Trophoblast cell (in vitro differentiated cells and primary cell): ENCODE results near the gene RAP1GAP.

ENCODE experiments used
- DNase-seq, 2 donors: peaks; one replicate each; pipeline ENCODE4 v3.0.0-alpha.2; 2016
- H2AFZ ChIP-seq: 2 replicates; pipeline ENCODE4 v1.6.1; 2013; ENCODE audit warnings: low read length, moderate library complexity, mild to moderate bottlenecking; ENCODE audit not compliant: insufficient read depth, poor library complexity
- H2AK5ac ChIP-seq: 2 replicates; pipeline ENCODE4 v1.6.1; 2013; ENCODE audit warnings: mild to moderate bottlenecking, low read length
- H2BK120ac ChIP-seq: 2 replicates; pipeline ENCODE4 v1.6.1; 2013; ENCODE audit warnings: low read length, mild to moderate bottlenecking, moderate library complexity; ENCODE audit not compliant: insufficient read depth, poor library complexity
- H2BK12ac ChIP-seq: 2 replicates; pipeline ENCODE4 v1.6.1; 2013; ENCODE audit warnings: mild to moderate bottlenecking, low read length, moderate library complexity
- H2BK5ac ChIP-seq: 2 replicates; pipeline ENCODE4 v1.6.1; 2013; ENCODE audit warnings: low read length, low read depth, moderate library complexity, mild to moderate bottlenecking; ENCODE audit not compliant: poor library complexity
- H3K14ac ChIP-seq: 2 replicates; pipeline ENCODE4 v1.6.1; 2013; ENCODE audit warnings: mild to moderate bottlenecking, low read length
- H3K18ac ChIP-seq: 2 replicates; pipeline ENCODE4 v1.6.1; 2013; ENCODE audit warnings: mild to moderate bottlenecking, low read length
- H3K23ac ChIP-seq: 2 replicates; pipeline ENCODE4 v1.6.1; 2013; ENCODE audit warnings: low read length
- H3K27ac ChIP-seq: 2 replicates; pipeline ENCODE4 v1.5.1; 2013; ENCODE audit warnings: low read depth, mild to moderate bottlenecking, inconsistent platforms, low read length, moderate library complexity
- H3K27me3 ChIP-seq: 2 replicates; pipeline ENCODE4 v1.6.1; 2013; ENCODE audit warnings: inconsistent platforms, mild to moderate bottlenecking, low read length, moderate library complexity; ENCODE audit not compliant: insufficient read depth
- H3K36me3 ChIP-seq, 2 experiments: 1 replicate in 1 of 2; 2 replicates in 1 of 2; pipeline ENCODE4 v1.6.1; 2013; ENCODE audit warnings: low read length in 2 of 2, mild to moderate bottlenecking in 2 of 2, moderate library complexity in 1 of 2; ENCODE audit not compliant: insufficient read depth in 2 of 2, control insufficient read depth in 1 of 2
- H3K4ac ChIP-seq: 2 replicates; pipeline ENCODE4 v1.6.1; 2013; ENCODE audit warnings: low read depth, mild to moderate bottlenecking, low read length, moderate library complexity
- H3K4me1 ChIP-seq, 2 experiments: 1 replicate in 1 of 2; 2 replicates in 1 of 2; pipeline ENCODE4 v1.6.1; 2013; ENCODE audit warnings: low read length in 2 of 2, mild to moderate bottlenecking in 2 of 2, moderate library complexity in 1 of 2; ENCODE audit not compliant: insufficient read depth in 2 of 2, control insufficient read depth in 1 of 2
- H3K4me2 ChIP-seq: 2 replicates; pipeline ENCODE4 v1.6.1; 2013; ENCODE audit warnings: inconsistent platforms, mild to moderate bottlenecking, low read length, moderate library complexity
- H3K4me3 ChIP-seq: 2 replicates; pipeline ENCODE4 v1.5.1; 2013; ENCODE audit warnings: mild to moderate bottlenecking, low read depth, low read length, inconsistent platforms
- H3K79me1 ChIP-seq: one replicate; pipeline ENCODE4 v1.6.1; 2013; ENCODE audit warnings: low read length
- H3K79me2 ChIP-seq: 2 replicates; pipeline ENCODE4 v1.6.1; 2013; ENCODE audit warnings: low read length, mild to moderate bottlenecking; ENCODE audit not compliant: control insufficient read depth, insufficient read depth, poor library complexity
- H3K9ac ChIP-seq: 2 replicates; pipeline ENCODE4 v1.6.1; 2013; ENCODE audit warnings: mild to moderate bottlenecking, low read length
- H3K9me3 ChIP-seq: 2 replicates; pipeline ENCODE4 v1.6.1; 2013; ENCODE audit warnings: low read depth, mild to moderate bottlenecking, control low read depth, inconsistent platforms, low read length; ENCODE audit not compliant: insufficient read depth
- H4K12ac ChIP-seq: 2 replicates; pipeline ENCODE4 v1.6.1; 2013; ENCODE audit warnings: low read depth, mild to moderate bottlenecking, low read length, moderate library complexity
- H4K8ac ChIP-seq: 2 replicates; pipeline ENCODE4 v1.6.1; 2013; ENCODE audit warnings: low read depth, mild to moderate bottlenecking, low read length, moderate library complexity
- H4K91ac ChIP-seq: one replicate; pipeline ENCODE4 v1.6.1; 2013; ENCODE audit warnings: low read depth, mild to moderate bottlenecking, low read length, moderate library complexity
- WGBS: extraction: QIAGEN DNeasy Blood & Tissue Kit; methylation state at CpG from one replicate; pipeline ENCODE4 v1.1.7; 2013; ENCODE audit warnings: missing lambda C conversion rate; ENCODE audit not compliant: insufficient read length, insufficient coverage; ENCODE audit errors: extremely low coverage; 5-methylcytosine and 5-hydroxymethylcytosine counted together

The RAP1GAP gene

GRCh38 chr1:21596174-21596573, 73.0 kb downstream of the RAP1GAP start:
- no peak overlapping the region for H3K14ac ChIP-seq
- no peak overlapping the region for H3K4ac ChIP-seq
- no peak overlapping the region for H3K9ac ChIP-seq
- H4K91ac ChIP-seq = no peak overlapping the region
- H2AFZ ChIP-seq = no peak overlapping the region
- no peak overlapping the region for H2BK12ac ChIP-seq
- no peak overlapping the region for H3K18ac ChIP-seq
- H3K9me3 ChIP-seq = no peaks in the 10 kb centered on the region
- no peak overlapping the region for H2BK5ac ChIP-seq
- H4K12ac ChIP-seq = no peak overlapping the region
- no CpG with 5 or more reads among the region's 11 CpGs for WGBS
- no peaks in the 10 kb centered on the region for H3K27me3 ChIP-seq
- H3K79me2 ChIP-seq = no peaks in the 10 kb centered on the region
- H3K23ac ChIP-seq = no peak overlapping the region
- H2BK120ac ChIP-seq = no peak overlapping the region
- H3K79me1 ChIP-seq = no peaks in the 10 kb centered on the region
- no peak overlapping the region for H2AK5ac ChIP-seq
- no peak overlapping the region for H3K4me2 ChIP-seq
- H3K4me3 ChIP-seq = no peak overlapping the region
- no peaks in the 10 kb centered on the region for H3K4me1 ChIP-seq
- H3K27ac ChIP-seq = no peak overlapping the region
- no peaks in the 10 kb centered on the region for H3K36me3 ChIP-seq
- no peak for DNase-seq
- H4K8ac ChIP-seq = no peak overlapping the region

DNA sequence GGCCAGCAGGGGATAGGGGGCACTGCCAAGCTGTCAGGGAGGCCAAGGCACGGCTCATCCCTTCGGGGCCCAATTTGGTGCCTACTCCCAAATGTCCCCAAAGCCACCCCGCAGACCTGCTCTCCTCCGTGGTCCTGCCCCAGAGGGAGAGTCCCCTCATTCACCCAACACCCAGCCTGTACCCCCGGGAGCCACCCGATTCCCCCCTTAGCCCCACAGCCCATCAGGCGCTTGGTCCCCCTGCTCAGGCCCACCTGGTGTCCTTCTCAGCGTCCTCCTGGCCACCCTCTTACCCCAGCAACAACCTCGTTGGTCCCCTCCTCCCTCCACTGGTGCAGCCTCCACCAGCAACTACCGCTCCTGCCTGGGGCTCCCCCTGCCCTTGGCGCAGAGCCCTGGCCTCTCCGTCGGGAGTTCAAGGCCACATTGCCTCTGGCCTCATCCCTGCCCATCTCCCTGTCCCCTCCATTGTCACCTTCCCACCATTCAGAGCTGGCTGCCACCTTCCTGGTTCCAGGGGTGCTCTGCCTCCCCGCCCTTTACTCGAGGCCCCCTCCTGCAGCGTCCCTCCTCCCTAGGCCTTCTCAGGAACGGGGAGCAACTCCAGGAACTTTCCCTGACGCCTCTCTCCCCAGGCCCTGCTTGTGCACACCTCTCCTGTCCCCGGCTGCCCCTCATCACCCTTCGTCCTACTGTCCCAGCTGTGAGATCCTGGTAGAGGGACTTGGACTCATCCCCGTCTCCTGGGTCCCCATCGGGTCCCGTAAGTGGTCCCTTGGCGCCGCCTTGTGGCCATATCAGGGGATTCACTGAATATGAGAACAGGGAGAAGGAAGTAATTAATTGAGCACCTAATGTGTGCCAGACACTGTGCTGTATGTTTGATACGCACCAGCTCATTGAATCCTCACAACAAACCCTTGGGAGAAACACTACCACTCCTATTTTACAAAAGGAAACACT, 73.9 kb downstream of the RAP1GAP start:
- Histone ChIP-seq H3K14ac (no peak overlapping the region), H2BK120ac (no peak overlapping the region), H2BK12ac (no peak overlapping the region), H2AFZ (no peak overlapping the region), H3K18ac (no peak overlapping the region), H2AK5ac (no peak overlapping the region), H3K4ac (no peak overlapping the region), H3K9ac (no peak overlapping the region), H3K9me3 (no peaks in the 10 kb centered on the region), H3K27me3 (no peaks in the 10 kb centered on the region), H3K27ac (no peak overlapping the region), H3K79me1 (no peaks in the 10 kb centered on the region), H3K4me1 (peaks cover under 1 to 3% of the 10 kb centered on the region in 2 experiments), H3K36me3 (no peaks in the 10 kb centered on the region), H2BK5ac (no peak overlapping the region), H4K91ac (no peak overlapping the region), H4K8ac (no peak overlapping the region), H4K12ac (no peak overlapping the region), H3K79me2 (no peaks in the 10 kb centered on the region), H3K4me3 (no peak overlapping the region), H3K4me2 (no peak overlapping the region), H3K23ac (no peak overlapping the region)
- WGBS = no CpG with 5 or more reads among the region's 26 CpGs
- DNase-seq = peak; percentile 61 to 91

DNA sequence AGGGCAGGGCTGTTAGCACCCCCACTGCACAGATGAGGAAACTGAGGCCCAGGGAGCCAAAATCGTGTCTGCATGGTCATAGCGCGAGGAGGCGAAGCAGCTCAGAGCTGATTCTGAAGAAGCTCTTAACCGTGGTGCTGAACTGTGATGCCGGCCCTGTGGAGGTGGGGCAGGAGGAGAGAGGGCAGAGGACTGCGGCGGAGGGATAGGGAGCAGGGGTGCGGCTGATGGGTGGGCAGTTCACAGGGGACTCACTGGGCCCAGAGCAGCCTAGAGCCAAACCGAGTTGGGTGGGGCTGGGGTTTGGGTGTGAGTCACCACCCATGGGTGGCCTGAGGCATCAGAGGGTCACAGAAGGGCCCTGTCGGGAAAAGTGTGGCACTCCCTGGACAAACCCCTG, 74.7 kb downstream of the RAP1GAP start:
- H4K12ac ChIP-seq = no peak overlapping the region
- no peak overlapping the region for H3K27ac ChIP-seq
- H3K23ac ChIP-seq = no peak overlapping the region
- H3K4ac ChIP-seq = no peak overlapping the region
- H2AK5ac ChIP-seq = no peak overlapping the region
- H3K36me3 ChIP-seq = no peaks in the 10 kb centered on the region
- H3K27me3 ChIP-seq = no peaks in the 10 kb centered on the region
- no peak overlapping the region for H3K4me3 ChIP-seq
- WGBS = no CpG with 5 or more reads among the region's 11 CpGs
- no peaks in the 10 kb centered on the region for H3K9me3 ChIP-seq
- H2BK120ac ChIP-seq = no peak overlapping the region
- no peak overlapping the region for H3K14ac ChIP-seq
- DNase-seq = no peak
- no peak overlapping the region for H4K91ac ChIP-seq
- no peak overlapping the region for H2BK12ac ChIP-seq
- H3K79me1 ChIP-seq = no peaks in the 10 kb centered on the region
- H2AFZ ChIP-seq = no peak overlapping the region
- H3K79me2 ChIP-seq = no peaks in the 10 kb centered on the region
- no peak overlapping the region for H3K9ac ChIP-seq
- peaks cover 4 to 6% of the 10 kb centered on the region in 2 experiments for H3K4me1 ChIP-seq
- H4K8ac ChIP-seq = no peak overlapping the region
- no peak overlapping the region for H2BK5ac ChIP-seq
- H3K18ac ChIP-seq = no peak overlapping the region
- no peak overlapping the region for H3K4me2 ChIP-seq

DNA sequence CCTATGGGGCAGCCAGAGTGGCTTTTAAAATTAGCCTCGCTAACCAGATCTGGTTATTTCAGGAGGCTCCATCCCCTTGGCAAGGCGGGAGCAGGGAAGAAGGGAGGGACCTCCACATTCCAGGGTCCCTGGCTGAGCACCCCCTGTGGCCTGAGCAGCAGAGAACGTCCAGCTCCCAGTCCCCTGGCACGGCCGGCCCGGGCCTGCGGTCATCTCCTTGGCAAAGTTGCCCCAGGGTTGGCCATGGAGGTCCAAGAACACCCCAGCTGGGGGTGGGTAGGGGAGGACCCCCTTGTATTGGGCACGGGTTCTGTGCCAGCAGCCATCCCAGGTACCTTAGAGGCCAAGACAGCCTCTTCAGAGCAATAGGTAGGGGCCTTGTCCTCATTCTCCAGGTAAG, 75.9 kb downstream of the RAP1GAP start:
- Histone ChIP-seq H3K27ac (no peak overlapping the region), H3K36me3 (no peaks in the 10 kb centered on the region), H3K79me2 (no peaks in the 10 kb centered on the region), H2AFZ (no peak overlapping the region), H2BK120ac (no peak overlapping the region), H3K14ac (no peak overlapping the region), H3K9me3 (no peaks in the 10 kb centered on the region), H2BK5ac (no peak overlapping the region), H3K27me3 (no peaks in the 10 kb centered on the region), H3K4me3 (no peak overlapping the region), H4K12ac (no peak overlapping the region), H4K91ac (no peak overlapping the region), H3K9ac (no peak overlapping the region), H3K79me1 (no peaks in the 10 kb centered on the region), H3K4ac (no peak overlapping the region), H2BK12ac (no peak overlapping the region), H2AK5ac (no peak overlapping the region), H3K18ac (no peak overlapping the region), H3K4me2 (no peak overlapping the region), H3K4me1 (peaks cover 4 to 6% of the 10 kb centered on the region in 2 experiments), H3K23ac (no peak overlapping the region), H4K8ac (no peak overlapping the region)
- no peak for DNase-seq
- WGBS = no CpG with 5 or more reads among the region's 8 CpGs
